ENCODE data around the gene BRSK2. TPM values are rescaled to one million over a fixed set of nuclear protein-coding genes. Genes with fewer than 3 reads are reported as not detected.

The BRSK2 gene
- polyA plus RNA-seq, 1 experiment, result 0.28 TPM

DNA sequence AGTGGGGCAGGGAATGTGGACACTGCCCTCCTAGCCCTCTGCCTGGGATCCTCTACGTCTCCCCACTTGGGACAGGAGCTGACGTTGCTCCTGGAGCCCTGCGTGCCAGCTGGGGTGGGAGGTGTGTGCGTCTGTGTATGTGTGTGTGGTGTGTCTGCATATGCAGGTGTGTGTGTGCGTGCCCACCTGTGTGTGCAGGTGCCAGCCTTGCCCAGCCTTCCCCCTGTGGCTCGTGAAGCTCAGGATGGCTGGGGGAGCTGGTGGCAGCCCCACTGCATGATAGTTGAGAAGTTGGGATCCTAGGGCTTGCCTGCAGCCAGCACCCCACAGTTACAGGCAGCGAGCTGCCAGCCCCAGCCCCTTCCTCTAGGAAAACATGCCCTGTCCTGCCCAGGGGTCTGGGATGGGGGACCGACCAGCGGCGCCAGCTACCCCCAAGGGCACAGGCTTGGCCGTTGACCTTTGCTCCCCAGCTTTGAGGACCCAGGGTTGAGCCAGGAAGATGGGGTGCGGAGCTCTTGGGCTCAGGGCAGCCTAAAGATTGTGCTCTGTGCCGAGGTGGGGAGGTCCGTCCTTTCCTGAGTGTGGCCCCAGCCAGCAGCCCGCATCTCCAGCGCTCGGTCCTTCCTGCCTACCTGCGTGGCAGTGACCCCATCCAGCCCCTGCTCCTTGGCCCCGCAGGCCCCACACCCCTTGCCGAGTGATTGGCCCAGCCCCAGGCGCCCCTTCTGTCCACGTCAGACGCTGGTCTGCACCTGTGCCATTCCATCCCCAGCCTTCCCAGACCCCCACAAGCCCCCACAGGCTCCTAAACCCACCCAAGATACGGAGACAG is 15.7 kb downstream of the BRSK2 start:
- ChIA-PET POLR2A (no interaction called here), CTCF (interaction anchor here (0.6 kb wide), 1 partner anchor 82 kb away, joined by 3 read pairs; no protein-coding TSS in a partner anchor)
- no peak for DNase-seq (ENCODE audit: low read depth)
- TF ChIP-seq, protein P1, sequence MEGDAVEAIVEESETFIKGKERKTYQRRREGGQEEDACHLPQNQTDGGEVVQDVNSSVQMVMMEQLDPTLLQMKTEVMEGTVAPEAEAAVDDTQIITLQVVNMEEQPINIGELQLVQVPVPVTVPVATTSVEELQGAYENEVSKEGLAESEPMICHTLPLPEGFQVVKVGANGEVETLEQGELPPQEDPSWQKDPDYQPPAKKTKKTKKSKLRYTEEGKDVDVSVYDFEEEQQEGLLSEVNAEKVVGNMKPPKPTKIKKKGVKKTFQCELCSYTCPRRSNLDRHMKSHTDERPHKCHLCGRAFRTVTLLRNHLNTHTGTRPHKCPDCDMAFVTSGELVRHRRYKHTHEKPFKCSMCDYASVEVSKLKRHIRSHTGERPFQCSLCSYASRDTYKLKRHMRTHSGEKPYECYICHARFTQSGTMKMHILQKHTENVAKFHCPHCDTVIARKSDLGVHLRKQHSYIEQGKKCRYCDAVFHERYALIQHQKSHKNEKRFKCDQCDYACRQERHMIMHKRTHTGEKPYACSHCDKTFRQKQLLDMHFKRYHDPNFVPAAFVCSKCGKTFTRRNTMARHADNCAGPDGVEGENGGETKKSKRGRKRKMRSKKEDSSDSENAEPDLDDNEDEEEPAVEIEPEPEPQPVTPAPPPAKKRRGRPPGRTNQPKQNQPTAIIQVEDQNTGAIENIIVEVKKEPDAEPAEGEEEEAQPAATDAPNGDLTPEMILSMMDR (IDR thresholded peaks at IDR 0.05; ENCODE audit: insufficient read depth, low read depth, low read length), result no peak
- Histone ChIP-seq H3K36me3 (ENCODE audit: control insufficient read depth, insufficient read depth, low read length) (no peaks in the 10 kb centered on the region), H3K27me3 (ENCODE audit: control insufficient read depth, insufficient read depth, low read length) (no peaks in the 10 kb centered on the region), H3K4me3 (ENCODE audit: low read depth, low read length) (no peak overlapping the region)

DNA sequence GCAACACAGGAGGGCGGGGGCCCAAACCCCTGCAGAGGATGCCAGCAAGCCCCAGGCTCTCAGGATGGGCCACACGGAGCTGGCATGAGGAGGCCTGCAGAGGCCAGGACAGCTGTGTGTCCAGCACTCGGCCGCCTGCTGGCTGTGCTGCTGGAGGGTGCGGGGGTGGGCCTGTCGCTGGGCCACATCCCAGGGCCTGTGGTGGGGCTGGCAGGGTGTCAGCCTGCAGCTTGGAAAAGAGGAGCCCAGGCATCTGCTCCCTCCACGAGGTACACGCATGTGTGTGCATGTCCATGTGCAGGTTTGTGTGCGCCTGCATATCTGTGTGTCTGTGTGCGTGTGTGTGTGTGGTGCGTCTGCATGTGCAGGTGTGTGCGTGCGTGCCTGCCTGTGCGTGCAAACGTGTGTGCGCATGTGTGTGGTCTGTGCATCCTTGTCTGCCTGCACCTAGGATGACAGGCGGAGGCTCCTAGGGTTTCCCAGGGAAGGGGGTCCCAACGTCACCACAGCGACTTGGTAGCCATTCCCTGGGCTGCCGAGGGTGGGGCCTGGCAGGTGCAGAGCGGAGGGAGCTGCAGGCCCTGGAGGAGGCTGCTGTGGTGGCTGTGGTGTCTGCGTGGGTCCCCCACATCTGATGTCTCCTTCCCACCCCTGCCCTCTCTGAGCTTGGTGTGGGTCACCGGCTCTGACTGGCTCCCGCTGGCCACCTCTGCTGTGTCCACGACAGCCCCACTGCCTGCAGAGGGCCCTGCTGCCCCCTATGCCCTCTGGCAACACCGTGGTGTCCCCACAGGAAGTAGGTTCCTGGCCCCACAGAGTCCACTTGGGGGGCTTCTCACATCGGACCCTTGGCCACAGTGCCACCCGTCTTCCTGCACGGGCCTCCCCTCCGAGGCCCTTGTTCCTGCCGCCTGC is 17.1 kb downstream of the BRSK2 start:
- Histone ChIP-seq H3K27me3 (ENCODE audit: control insufficient read depth, insufficient read depth, low read length) (no peaks in the 10 kb centered on the region), H3K4me3 (ENCODE audit: low read depth, low read length) (no peak overlapping the region), H3K36me3 (ENCODE audit: control insufficient read depth, insufficient read depth, low read length) (no peaks in the 10 kb centered on the region)
- ChIA-PET CTCF (no interaction called here), POLR2A (no interaction called here)
- TF ChIP-seq, protein P1 (IDR thresholded peaks at IDR 0.05; ENCODE audit: insufficient read depth, low read depth, low read length), result no peak
- no peak for DNase-seq (ENCODE audit: low read depth)

DNA sequence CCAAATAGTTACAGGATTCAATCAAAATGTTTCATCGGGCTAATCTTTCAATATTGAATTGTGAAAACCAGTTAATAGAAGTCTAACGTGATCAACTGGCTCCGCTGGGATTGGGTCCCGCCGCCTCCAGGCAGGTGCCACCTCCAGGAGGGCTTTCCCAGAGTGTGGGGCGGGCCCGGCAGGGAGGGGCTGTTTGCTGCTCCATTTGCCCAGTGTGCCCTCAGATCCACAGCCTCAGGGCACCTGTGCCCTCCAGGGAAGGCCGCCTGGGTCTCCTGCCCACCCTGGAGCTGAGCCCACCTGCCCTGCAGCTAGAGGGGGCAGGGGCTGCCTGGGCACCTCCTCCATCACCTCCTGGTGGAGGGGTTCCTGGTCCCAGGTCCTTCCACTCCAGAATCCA is 17.9 kb downstream of the BRSK2 start:
- ChIA-PET POLR2A (no interaction called here), CTCF (no interaction called here)
- DNase-seq (ENCODE audit: low read depth), result no peak
- TF ChIP-seq, protein P1 (IDR thresholded peaks at IDR 0.05; ENCODE audit: insufficient read depth, low read depth, low read length), result no peak
- no peaks in the 10 kb centered on the region for H3K27me3 ChIP-seq (ENCODE audit: control insufficient read depth, insufficient read depth, low read length)
- H3K4me3 ChIP-seq (ENCODE audit: low read depth, low read length), result no peak overlapping the region
- H3K36me3 ChIP-seq (ENCODE audit: control insufficient read depth, insufficient read depth, low read length), result no peaks in the 10 kb centered on the region

DNA sequence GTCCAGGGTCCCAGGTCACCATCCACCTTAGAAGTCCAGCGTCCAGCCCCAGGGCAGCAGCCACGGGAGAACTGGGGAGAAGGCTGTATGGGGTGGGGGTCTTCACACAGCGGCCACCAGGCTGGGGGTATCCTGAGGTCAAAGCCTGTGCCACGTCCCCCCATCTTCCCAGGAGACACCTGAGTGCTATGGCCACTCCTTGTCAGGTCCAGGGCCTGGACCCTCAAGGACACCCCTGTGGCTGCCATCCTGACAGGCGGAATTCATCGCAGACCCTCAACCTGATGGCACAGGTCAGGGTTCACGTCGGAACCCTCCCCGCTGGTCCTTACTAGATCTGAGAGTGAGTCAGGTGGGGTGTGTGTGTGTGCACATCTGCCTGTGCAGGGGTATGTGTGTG is 18.6 kb downstream of the BRSK2 start:
- Histone ChIP-seq H3K27me3 (ENCODE audit: control insufficient read depth, insufficient read depth, low read length) (no peaks in the 10 kb centered on the region), H3K36me3 (ENCODE audit: control insufficient read depth, insufficient read depth, low read length) (no peaks in the 10 kb centered on the region), H3K4me3 (ENCODE audit: low read depth, low read length) (no peak overlapping the region)
- CTCF ChIA-PET, result interaction anchor here (0.6 kb wide), 1 partner anchor 1146 kb away, joined by 3 read pairs; no protein-coding TSS in a partner anchor
- no peak for DNase-seq (ENCODE audit: low read depth)
- TF ChIP-seq, protein P1 (IDR thresholded peaks at IDR 0.05; ENCODE audit: insufficient read depth, low read depth, low read length), result no peak
- POLR2A ChIA-PET, result no interaction called here
